ENCODE results near the gene ALPK3.
"Not testable (repeated sequence)": the region's sequence is repeated elsewhere in the genome, so short reads cannot be mapped to it uniquely, and the experiment has no call there.

Gene ALPK3

GRCh38 chr15:84874981-84875699 lies 58.0 kb downstream of the ALPK3 start:
- Histone ChIP-seq H3K4me3 (ENCODE audit: low read length) (no peak overlapping the region), H3K27me3 (ENCODE audit: control insufficient read depth, low read length) (peaks cover 6% of the 10 kb centered on the region; the same call in 1 of the 2 replicates), H3K9me2 (replicated peaks; ENCODE audit: control insufficient read depth, low read length) (no peaks in the 10 kb centered on the region), H3K4me1 (ENCODE audit: control insufficient read depth, low read length) (no peaks in the 10 kb centered on the region), H3K4me2 (ENCODE audit: low read length) (no peak overlapping the region), H3K9me3 (ENCODE audit: control insufficient read depth, insufficient read depth, low read length) (no peaks in the 10 kb centered on the region), H3K27ac (ENCODE audit: low read depth, low read length) (no peak overlapping the region), H3K79me2 (ENCODE audit: control insufficient read depth, low read length) (no peaks in the 10 kb centered on the region), H3K36me3 (ENCODE audit: control insufficient read depth, low read length) (no peaks in the 10 kb centered on the region), H3F3A (ENCODE audit: control insufficient read depth, insufficient read depth) (no peaks in the 10 kb centered on the region), H4K20me1 (ENCODE audit: control insufficient read depth, insufficient read depth, low read depth, low read length) (no peaks in the 10 kb centered on the region)
- TF ChIP-seq CTCF (IDR thresholded peaks at IDR 0.05; ENCODE audit: low read depth, low read length, poor library complexity, severe bottlenecking) (no peak), EZH2phosphoT487 (IDR thresholded peaks at IDR 0.05; ENCODE audit: borderline replicate concordance, low read length) (no peak)

GRCh38 chr15:84876269-84876668 lies 59.1 kb downstream of the ALPK3 start:
- Histone ChIP-seq H3K4me2 (ENCODE audit: low read length) (no peak overlapping the region), H3K27ac (ENCODE audit: low read depth, low read length) (no peak overlapping the region), H3F3A (ENCODE audit: control insufficient read depth, insufficient read depth) (no peaks in the 10 kb centered on the region), H3K27me3 (ENCODE audit: control insufficient read depth, low read length) (no peaks in the 10 kb centered on the region), H3K36me3 (ENCODE audit: control insufficient read depth, low read length) (no peaks in the 10 kb centered on the region), H3K79me2 (ENCODE audit: control insufficient read depth, low read length) (no peaks in the 10 kb centered on the region), H3K9me3 (ENCODE audit: control insufficient read depth, insufficient read depth, low read length) (no peaks in the 10 kb centered on the region), H3K4me1 (ENCODE audit: control insufficient read depth, low read length) (no peaks in the 10 kb centered on the region), H3K9me2 (replicated peaks; ENCODE audit: control insufficient read depth, low read length) (no peaks in the 10 kb centered on the region), H4K20me1 (ENCODE audit: control insufficient read depth, insufficient read depth, low read depth, low read length) (no peaks in the 10 kb centered on the region), H3K4me3 (ENCODE audit: low read length) (no peak overlapping the region)
- no peak for TF ChIP-seq EZH2phosphoT487 (IDR thresholded peaks at IDR 0.05; ENCODE audit: borderline replicate concordance, low read length)
- TF ChIP-seq CTCF (IDR thresholded peaks at IDR 0.05; ENCODE audit: low read depth, low read length, poor library complexity, severe bottlenecking) = no peak

GRCh38 chr15:84877701-84878100 lies 60.5 kb downstream of the ALPK3 start:
- H3K9me3 ChIP-seq (ENCODE audit: control insufficient read depth, insufficient read depth, low read length); H3K27me3 ChIP-seq (ENCODE audit: control insufficient read depth, low read length); H3K79me2 ChIP-seq (ENCODE audit: control insufficient read depth, low read length); H3K4me2 ChIP-seq (ENCODE audit: low read length); H3K4me3 ChIP-seq (ENCODE audit: low read length); H3K4me1 ChIP-seq (ENCODE audit: control insufficient read depth, low read length); H3K27ac ChIP-seq (ENCODE audit: low read depth, low read length); H3K36me3 ChIP-seq (ENCODE audit: control insufficient read depth, low read length); H4K20me1 ChIP-seq (ENCODE audit: control insufficient read depth, insufficient read depth, low read depth, low read length); H3K9me2 ChIP-seq (replicated peaks; ENCODE audit: control insufficient read depth, low read length); H3F3A ChIP-seq (ENCODE audit: control insufficient read depth, insufficient read depth): not testable (repeated sequence)

GRCh38 chr15:84878504-84878903 lies 61.3 kb downstream of the ALPK3 start:
- no peaks in the 10 kb centered on the region for H4K20me1 ChIP-seq (ENCODE audit: control insufficient read depth, insufficient read depth, low read depth, low read length)
- H3K4me2 ChIP-seq (ENCODE audit: low read length) = no peak overlapping the region
- H3F3A ChIP-seq (ENCODE audit: control insufficient read depth, insufficient read depth) = no peaks in the 10 kb centered on the region
- H3K36me3 ChIP-seq (ENCODE audit: control insufficient read depth, low read length) = no peaks in the 10 kb centered on the region
- H3K9me3 ChIP-seq (ENCODE audit: control insufficient read depth, insufficient read depth, low read length) = no peaks in the 10 kb centered on the region
- no peak overlapping the region for H3K27ac ChIP-seq (ENCODE audit: low read depth, low read length)
- H3K9me2 ChIP-seq (replicated peaks; ENCODE audit: control insufficient read depth, low read length) = no peaks in the 10 kb centered on the region
- TF ChIP-seq CTCF (IDR thresholded peaks at IDR 0.05; ENCODE audit: low read depth, low read length, poor library complexity, severe bottlenecking) = peak; percentile 76
- TF ChIP-seq EZH2phosphoT487 (IDR thresholded peaks at IDR 0.05; ENCODE audit: borderline replicate concordance, low read length) = no peak
- H3K79me2 ChIP-seq (ENCODE audit: control insufficient read depth, low read length) = no peaks in the 10 kb centered on the region
- no peaks in the 10 kb centered on the region for H3K27me3 ChIP-seq (ENCODE audit: control insufficient read depth, low read length)
- H3K4me3 ChIP-seq (ENCODE audit: low read length) = no peak overlapping the region
- H3K4me1 ChIP-seq (ENCODE audit: control insufficient read depth, low read length) = no peaks in the 10 kb centered on the region
